GM20000 (cell line): Measurements from ENCODE around the gene CSF3R.
"Not testable (repeated sequence)": the region's sequence is repeated elsewhere in the genome, so short reads cannot be mapped to it uniquely, and the experiment has no call there.

Source experiments
- DNase-seq: peaks from one replicate; pipeline ENCODE4 v3.0.0; 2012; ENCODE audit warnings: low spot score
- CTCF ChIP-seq: IDR thresholded peaks from 2 replicates; pipeline ENCODE4 v1.5.1; 2012; ENCODE audit warnings: mild to moderate bottlenecking, control low read depth; ENCODE audit errors: extremely low read depth, missing control alignments

The CSF3R gene

DNA sequence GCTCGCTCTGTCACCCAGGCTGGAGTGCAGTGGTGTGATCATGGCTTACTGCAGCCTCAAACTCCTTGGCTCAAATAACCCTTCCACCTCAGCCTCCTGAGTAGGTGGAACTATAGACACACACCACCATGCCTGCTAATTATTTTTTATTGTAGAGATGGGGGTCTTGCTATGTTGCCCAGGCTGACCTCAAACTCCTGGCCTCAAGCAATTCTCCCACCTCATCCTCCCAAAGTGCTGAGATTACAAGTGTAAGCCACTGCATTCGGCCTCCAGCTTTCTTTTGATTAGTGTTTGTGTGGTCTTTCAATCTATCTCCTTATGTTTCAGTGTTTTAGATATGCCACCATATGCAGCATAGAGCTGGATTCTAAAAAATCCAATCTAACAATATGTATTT, 19.9 kb upstream of the CSF3R start:
- no peak for TF ChIP-seq CTCF

DNA sequence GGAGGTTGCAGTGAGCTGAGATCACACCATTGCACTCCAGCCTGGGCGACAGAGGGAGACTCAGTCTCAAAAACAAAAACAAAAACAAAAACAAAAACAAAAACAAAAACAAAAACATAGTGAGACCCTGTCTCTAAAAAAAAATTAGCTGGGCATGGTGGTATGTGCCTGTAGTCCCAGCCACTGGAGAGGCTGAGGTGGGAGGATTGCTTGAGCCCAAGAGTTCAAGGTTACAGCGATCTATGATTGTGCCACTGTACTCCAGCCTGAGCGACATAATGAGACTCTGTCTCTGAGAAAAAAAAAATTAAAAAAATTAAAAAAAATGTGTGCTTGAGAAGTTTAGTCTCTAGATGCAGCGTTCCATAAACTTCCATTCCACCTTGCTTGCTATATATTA, 19.2 kb upstream of the CSF3R start:
- DNase-seq = not testable (repeated sequence)

More for the DNA sequence above, 19.9 kb upstream of the CSF3R start:
- DNase-seq = no peak

- no peak for DNase-seq
- no peak for TF ChIP-seq CTCF
These were observed 14.5 kb upstream of the CSF3R start for GRCh38 chr1:36497207-36497606.

DNA sequence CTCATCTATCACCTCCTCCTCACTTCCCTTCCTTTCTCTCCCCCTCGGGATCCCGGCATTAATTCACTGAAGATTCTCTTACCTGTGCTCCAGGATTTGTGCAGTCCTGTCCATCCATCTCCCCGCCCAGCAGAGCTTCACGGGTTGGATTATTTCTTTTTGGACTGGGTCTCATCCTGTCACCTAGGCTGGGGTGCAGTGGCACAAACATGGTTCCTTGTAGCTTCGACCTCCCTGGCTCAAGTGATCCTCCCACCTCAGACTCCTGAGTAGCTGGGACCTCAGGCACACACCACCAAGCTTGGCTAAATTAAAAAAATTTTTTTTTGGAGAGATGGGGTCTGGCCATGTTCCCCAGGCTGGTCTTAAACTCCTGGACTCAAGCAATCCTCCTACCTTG, 12.3 kb upstream of the CSF3R start:
- DNase-seq = no peak
- TF ChIP-seq CTCF = no peak

DNA sequence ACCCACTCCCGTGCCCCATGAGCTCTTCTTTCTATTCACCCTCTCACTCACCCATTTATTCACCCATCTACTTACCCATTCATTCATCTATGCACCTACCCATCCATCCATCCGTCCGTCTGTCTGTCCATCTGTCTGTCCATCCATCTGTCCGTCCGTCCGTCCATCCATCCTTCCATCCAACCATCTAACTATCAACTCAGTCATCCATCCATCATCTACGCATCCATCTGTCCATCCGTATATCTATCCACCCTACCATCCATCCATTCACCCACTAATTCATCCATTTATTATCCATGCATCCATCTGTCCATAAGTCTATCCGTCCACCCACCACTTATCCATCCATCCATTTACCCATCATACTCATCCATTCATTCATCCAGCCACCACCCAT, 10.8 kb upstream of the CSF3R start:
- DNase-seq = no peak
- no peak for TF ChIP-seq CTCF

- DNase-seq = no peak
- no peak for TF ChIP-seq CTCF
These were observed 9.8 kb upstream of the CSF3R start for GRCh38 chr1:36492491-36492890.

DNA sequence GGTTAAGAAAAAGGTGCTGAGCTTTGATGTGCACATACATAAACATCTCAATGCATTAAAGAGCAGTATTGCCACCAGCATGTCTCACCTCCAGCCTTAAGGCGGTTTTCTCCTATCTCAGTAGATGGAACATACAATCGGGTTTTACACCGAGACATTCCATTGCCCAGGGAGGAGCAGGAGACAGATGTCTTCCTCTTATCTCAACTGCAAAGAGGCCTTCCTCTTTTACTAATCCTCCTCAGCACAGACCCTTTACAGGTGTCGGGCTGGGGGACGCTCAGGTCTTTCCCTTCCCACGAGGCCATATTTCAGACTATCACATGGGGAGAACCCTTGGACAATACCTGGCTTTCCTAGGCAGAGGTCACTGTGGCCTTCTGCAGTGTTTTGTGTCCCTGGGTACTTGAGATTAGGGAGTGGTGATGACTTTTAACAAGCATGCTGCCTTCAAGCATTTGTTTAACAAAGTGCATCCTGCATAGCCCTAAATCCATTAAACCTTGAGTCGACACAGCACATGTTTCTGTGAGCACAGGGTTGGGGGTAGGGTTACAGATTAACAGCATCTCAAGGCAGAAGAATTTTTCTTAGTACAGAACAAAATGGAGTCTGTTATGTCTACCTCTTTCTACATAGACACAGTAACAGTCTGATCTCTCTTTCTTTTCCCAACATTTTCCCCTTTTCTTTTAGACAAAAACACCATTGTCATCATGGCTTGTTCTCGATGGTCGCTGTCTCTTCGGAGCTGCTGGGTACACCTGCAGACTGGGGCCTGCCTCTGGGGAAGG, 6.7 kb upstream of the CSF3R start:
- DNase-seq = not testable (repeated sequence)

DNA sequence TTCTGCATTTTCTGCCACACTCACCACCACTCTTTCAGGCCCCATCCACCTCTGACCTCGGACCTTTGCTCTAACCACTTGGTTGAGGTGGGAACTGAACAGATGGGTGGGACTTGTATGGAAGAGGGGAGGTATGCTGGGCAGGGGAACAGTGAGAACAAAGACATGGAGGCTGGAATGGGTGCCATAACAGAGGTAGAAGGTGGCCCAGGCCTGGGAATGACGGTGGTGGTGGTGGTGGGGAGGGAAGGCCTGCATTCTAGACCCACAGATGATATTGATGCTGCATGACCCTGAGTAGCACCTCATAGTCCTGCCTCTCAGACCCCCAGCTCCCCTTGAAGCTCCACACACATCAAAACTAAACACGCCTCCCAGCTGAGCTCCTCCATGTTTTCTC, 5.2 kb upstream of the CSF3R start:
- no peak for TF ChIP-seq CTCF
- no peak for DNase-seq

GRCh38 chr1:36487336-36487725, 4.6 kb upstream of the CSF3R start:
- not testable (repeated sequence) for DNase-seq
